ENCODE data around the gene ZNF200. TPM values are rescaled to one million over a fixed set of nuclear protein-coding genes. Genes with fewer than 3 reads are reported as not detected.

ZNF200 gene
- total RNA-seq, 1 donor from 2014 or later: 5.2 TPM

DNA sequence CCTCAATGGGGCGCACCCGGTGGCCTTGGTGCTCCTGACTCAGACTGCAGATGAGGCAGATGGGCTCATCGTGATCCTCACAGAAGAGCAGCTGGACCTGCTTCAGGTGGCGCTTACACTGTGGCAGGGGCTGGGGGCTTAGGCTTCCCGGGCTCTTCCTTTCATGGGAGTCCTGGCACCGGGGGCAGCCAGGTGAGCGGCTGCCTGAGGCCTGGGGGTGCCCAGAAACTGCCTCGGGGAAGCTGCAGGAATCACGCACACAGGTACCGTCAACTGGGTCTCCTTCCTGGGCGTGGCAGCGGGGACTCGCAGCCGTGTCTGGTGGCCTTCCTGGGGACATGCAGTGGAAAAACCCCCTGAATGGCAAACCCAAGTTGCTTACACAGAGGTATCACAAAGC, 14.5 kb upstream of the ZNF200 start:
- DNase-seq (ENCODE audit: extremely low spot score in 2 of 2): no peak
- intact Hi-C loops (cut with DNase I): no loop called here
- H3K4me1 ChIP-seq: no peaks in the 10 kb centered on the region
- TF ChIP-seq POLR2A (IDR thresholded peaks at IDR 0.05) (no peak), CTCF (IDR thresholded peaks at IDR 0.05) (no peak), POLR2AphosphoS5 (IDR thresholded peaks at IDR 0.05; ENCODE audit: insufficient read depth in 1 of 2, low read depth in 1 of 2) (no peak)
- no peaks in the 10 kb centered on the region for H3K9me3 ChIP-seq
- H3K27me3 ChIP-seq: no peaks in the 10 kb centered on the region
- no peak overlapping the region for H3K27ac ChIP-seq
- no peak overlapping the region for H3K4me3 ChIP-seq
- H3K36me3 ChIP-seq: no peaks in the 10 kb centered on the region

DNA sequence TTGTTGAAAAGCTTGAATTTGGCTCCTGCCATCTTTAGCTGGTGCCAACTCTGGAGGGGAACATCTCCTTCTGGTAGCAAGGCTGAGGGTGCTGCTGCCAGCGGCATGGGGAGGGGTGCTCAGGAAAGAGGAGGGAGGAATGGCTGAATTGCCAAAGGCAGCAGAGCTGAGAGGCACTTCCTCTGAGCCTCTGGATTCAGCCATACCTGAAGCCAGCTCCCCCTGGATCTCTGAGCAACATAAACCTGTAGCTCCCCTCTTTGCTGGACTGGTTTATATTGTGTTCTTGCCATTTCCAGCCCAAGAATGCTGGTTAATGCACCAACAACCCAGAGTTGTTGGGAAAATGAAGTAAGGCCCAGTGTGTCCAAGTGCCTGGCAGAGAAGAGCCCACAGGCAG, 14.1 kb upstream of the ZNF200 start:
- Histone ChIP-seq H3K36me3 (no peaks in the 10 kb centered on the region), H3K4me1 (no peaks in the 10 kb centered on the region), H3K27me3 (no peaks in the 10 kb centered on the region), H3K27ac (no peak overlapping the region), H3K4me3 (no peak overlapping the region), H3K9me3 (no peaks in the 10 kb centered on the region)
- intact Hi-C loops (cut with DNase I): no loop called here
- DNase-seq (ENCODE audit: extremely low spot score in 2 of 2): no peak
- TF ChIP-seq POLR2AphosphoS5 (IDR thresholded peaks at IDR 0.05; ENCODE audit: insufficient read depth in 1 of 2, low read depth in 1 of 2) (no peak), POLR2A (IDR thresholded peaks at IDR 0.05) (no peak), CTCF (IDR thresholded peaks at IDR 0.05) (no peak)

DNA sequence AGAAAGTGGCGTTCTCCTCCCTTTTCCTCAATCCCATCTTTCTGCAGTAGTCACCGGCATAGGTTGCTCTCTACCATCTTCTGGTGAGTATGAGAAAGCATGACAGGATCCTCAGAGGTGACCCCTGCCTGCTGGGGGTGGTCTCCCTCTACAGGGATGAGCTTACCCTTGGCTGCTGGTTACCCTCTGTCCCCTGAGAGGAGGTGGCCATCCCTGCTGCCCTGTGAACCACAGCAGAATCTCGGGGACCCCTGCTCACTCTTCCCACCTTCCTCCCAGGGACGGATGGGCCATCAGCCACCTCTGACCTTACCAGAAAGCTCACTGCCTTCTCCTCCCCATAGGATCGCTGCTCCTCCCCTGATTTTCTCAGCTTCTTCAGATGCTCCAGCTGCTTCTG, 13.6 kb upstream of the ZNF200 start:
- Histone ChIP-seq H3K36me3 (no peaks in the 10 kb centered on the region), H3K9me3 (no peaks in the 10 kb centered on the region), H3K4me3 (no peak overlapping the region), H3K4me1 (no peaks in the 10 kb centered on the region), H3K27me3 (no peaks in the 10 kb centered on the region), H3K27ac (no peak overlapping the region)
- TF ChIP-seq CTCF (IDR thresholded peaks at IDR 0.05) (no peak), POLR2AphosphoS5 (IDR thresholded peaks at IDR 0.05; ENCODE audit: insufficient read depth in 1 of 2, low read depth in 1 of 2) (no peak), POLR2A (IDR thresholded peaks at IDR 0.05) (no peak)
- DNase-seq (ENCODE audit: extremely low spot score in 2 of 2): no peak
- intact Hi-C loops (cut with DNase I): no loop called here

DNA sequence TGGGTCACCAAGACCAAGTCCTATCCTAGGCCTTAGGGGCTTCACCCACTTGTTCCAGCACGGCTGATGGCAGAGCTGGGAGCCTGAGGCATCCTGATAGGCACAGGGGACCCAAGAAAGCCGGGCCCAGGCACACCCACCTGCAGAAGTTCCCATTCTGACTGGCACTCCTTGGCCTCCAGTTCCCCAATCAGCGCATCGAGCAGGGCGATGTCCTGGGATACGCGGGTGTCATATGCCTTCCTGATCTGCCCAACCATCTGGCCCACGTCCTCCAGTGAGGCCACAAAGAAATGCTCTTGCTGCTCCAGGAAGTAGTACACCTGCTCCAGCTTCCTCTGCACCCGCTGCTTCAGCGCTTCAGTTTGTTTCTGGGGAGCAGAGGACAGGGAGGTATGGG, 11.9 kb upstream of the ZNF200 start:
- Histone ChIP-seq H3K9me3 (no peaks in the 10 kb centered on the region), H3K36me3 (no peaks in the 10 kb centered on the region), H3K4me1 (no peaks in the 10 kb centered on the region), H3K27me3 (no peaks in the 10 kb centered on the region), H3K4me3 (no peak overlapping the region), H3K27ac (no peak overlapping the region)
- TF ChIP-seq POLR2A (IDR thresholded peaks at IDR 0.05) (no peak), CTCF (IDR thresholded peaks at IDR 0.05) (no peak), POLR2AphosphoS5 (IDR thresholded peaks at IDR 0.05; ENCODE audit: insufficient read depth in 1 of 2, low read depth in 1 of 2) (no peak)
- no peak for DNase-seq (ENCODE audit: extremely low spot score in 2 of 2)
- intact Hi-C loops (cut with DNase I): no loop called here

DNA sequence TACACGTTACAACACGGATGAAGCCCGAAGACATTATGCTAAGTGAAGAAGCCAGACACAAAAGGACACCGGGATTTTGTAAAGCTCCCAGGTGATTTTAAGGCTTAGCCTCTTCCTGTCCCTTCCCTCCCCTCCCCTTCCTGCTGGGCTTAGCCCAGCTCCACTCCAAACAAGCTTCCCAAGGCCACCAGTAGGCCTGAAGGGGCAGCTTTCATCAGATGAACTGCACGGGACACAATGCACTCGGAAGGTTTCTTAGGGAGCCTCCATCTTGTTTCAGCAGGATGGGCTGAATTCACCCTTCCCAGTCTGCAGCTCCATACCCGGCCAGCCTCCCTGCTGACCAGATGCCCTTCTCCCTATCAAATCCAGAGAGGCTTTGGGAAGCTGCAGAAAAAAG, 11.0 kb upstream of the ZNF200 start:
- Histone ChIP-seq H3K27ac (no peak overlapping the region), H3K4me1 (no peaks in the 10 kb centered on the region), H3K36me3 (no peaks in the 10 kb centered on the region), H3K27me3 (no peaks in the 10 kb centered on the region), H3K9me3 (no peaks in the 10 kb centered on the region), H3K4me3 (no peak overlapping the region)
- TF ChIP-seq POLR2AphosphoS5 (IDR thresholded peaks at IDR 0.05; ENCODE audit: insufficient read depth in 1 of 2, low read depth in 1 of 2): no peak
- TF ChIP-seq CTCF (IDR thresholded peaks at IDR 0.05): no peak
- TF ChIP-seq POLR2A (IDR thresholded peaks at IDR 0.05): no peak
- intact Hi-C loops (cut with DNase I): no loop called here
- no peak for DNase-seq (ENCODE audit: extremely low spot score in 2 of 2)
